ENCODE results near the gene OGG1.

DNA sequence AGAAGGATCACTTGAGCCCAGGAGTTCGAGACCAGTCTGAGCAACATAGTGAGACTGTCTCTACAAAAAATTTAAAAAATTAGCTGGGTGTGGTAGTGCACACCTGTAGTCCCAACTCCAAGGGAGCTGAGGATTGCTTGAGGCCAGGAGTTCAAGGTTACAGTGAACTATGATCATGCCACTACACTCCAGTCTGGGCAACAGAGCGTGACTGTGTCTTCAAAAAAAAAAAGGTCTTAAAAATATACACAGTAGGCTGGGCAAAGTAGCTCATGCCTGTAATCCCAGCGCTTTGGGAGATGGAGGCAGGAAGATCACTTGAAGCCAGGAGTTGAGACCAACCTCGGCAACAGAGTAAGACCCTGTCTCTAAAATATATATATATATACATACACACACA lies 31.2 kb downstream of the OGG1 start:
- TF ChIP-seq, protein P1, sequence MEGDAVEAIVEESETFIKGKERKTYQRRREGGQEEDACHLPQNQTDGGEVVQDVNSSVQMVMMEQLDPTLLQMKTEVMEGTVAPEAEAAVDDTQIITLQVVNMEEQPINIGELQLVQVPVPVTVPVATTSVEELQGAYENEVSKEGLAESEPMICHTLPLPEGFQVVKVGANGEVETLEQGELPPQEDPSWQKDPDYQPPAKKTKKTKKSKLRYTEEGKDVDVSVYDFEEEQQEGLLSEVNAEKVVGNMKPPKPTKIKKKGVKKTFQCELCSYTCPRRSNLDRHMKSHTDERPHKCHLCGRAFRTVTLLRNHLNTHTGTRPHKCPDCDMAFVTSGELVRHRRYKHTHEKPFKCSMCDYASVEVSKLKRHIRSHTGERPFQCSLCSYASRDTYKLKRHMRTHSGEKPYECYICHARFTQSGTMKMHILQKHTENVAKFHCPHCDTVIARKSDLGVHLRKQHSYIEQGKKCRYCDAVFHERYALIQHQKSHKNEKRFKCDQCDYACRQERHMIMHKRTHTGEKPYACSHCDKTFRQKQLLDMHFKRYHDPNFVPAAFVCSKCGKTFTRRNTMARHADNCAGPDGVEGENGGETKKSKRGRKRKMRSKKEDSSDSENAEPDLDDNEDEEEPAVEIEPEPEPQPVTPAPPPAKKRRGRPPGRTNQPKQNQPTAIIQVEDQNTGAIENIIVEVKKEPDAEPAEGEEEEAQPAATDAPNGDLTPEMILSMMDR (IDR thresholded peaks at IDR 0.05), result no peak
- no peak for TF ChIP-seq POLR2A (IDR thresholded peaks at IDR 0.05)

All from right lobe of liver (tissue), 4 donors.